K562 (cell line): ENCODE data around the gene FBLN2. TPM values are rescaled to one million over a fixed set of nuclear protein-coding genes. Genes with fewer than 3 reads are reported as not detected.
A peak's percentile ranks its signal among the peaks of the same experiment; 100 is the strongest.

Experiments
- AFF4 ChIP-seq: sonication (generic); formaldehyde crosslinking; IDR thresholded peaks from 2 replicates; pipeline ENCODE4 v1.8.0; 2023; ENCODE audit warnings: mild to moderate bottlenecking, missing genetic modification reagents
- BCOR ChIP-seq: fragments of 450-650 bp; IDR thresholded peaks from 2 replicates; pipeline ENCODE4 v1.6.1; 2016
- CBX1 ChIP-seq: sonication (generic); IDR thresholded peaks from 2 replicates; pipeline ENCODE4 v1.6.1; 2016; ENCODE audit warnings: antibody characterized with exemption, low read depth, mild to moderate bottlenecking
- E4F1 ChIP-seq: fragments of 250-450 bp; sonication (Bioruptor Pico); IDR thresholded peaks from 2 replicates; pipeline ENCODE4 v1.5.0; 2021; ENCODE audit warnings: mild to moderate bottlenecking, borderline replicate concordance
- ETS1 ChIP-seq: conservative IDR thresholded peaks from 2 replicates; pipeline ENCODE4 v1.6.1; 2011; ENCODE audit warnings: low read depth, mild to moderate bottlenecking, low read length; ENCODE audit not compliant: control insufficient read depth
- HOMEZ ChIP-seq: fragments of 250-450 bp; sonication (Bioruptor Pico); IDR thresholded peaks from 2 replicates; pipeline ENCODE4 v1.4.0; 2020; ENCODE audit warnings: mild to moderate bottlenecking, moderate library complexity
- MTA1 ChIP-seq: fragments of 450-650 bp; IDR thresholded peaks from 2 replicates; pipeline ENCODE4 v1.6.1; 2017; ENCODE audit warnings: borderline replicate concordance
- NCOA2 ChIP-seq, 2 experiments: fragments of 450-650 bp; IDR thresholded peaks; 2 replicates each; pipeline ENCODE4 v1.6.1; 2018; ENCODE audit warnings: mild to moderate bottlenecking in 2 of 2, moderate library complexity in 1 of 2; ENCODE audit not compliant: partially characterized antibody in 2 of 2
- NFIX ChIP-seq: fragments of 250-450 bp; sonication (Bioruptor Pico); IDR thresholded peaks from 2 replicates; pipeline ENCODE4 v1.4.0; 2020; ENCODE audit warnings: low read depth, mild to moderate bottlenecking, moderate library complexity
- NR2C2 ChIP-seq, 2 experiments: fragments of 200-800 bp in 1 of 2; sonication (Bioruptor generic) in 1 of 2; sonication (generic) in 1 of 2; formaldehyde crosslinking in 1 of 2; IDR thresholded peaks; 2 replicates each; pipeline versions ENCODE4 v1.6.1 to v1.8.0; 2016 to 2022; ENCODE audit warnings: mild to moderate bottlenecking in 1 of 2, missing compliant biosample characterization in 1 of 2, missing genetic modification characterization in 1 of 2, missing genetic modification reagents in 1 of 2
- POLR2G ChIP-seq: fragments of 200-400 bp; formaldehyde crosslinking; IDR thresholded peaks from 2 replicates; pipeline ENCODE4 v1.6.1; 2017; ENCODE audit warnings: low read depth, mild to moderate bottlenecking, antibody characterized with exemption, low read length, moderate library complexity
- POLR3A ChIP-seq: IDR thresholded peaks from 2 replicates; pipeline ENCODE4 v1.6.1; 2011; ENCODE audit warnings: borderline replicate concordance, mild to moderate bottlenecking, moderate library complexity; ENCODE audit not compliant: insufficient read length, insufficient read depth; ENCODE audit errors: extremely low read depth
- RBBP5 ChIP-seq: fragments of 200-600 bp; sonication (generic); IDR thresholded peaks from 2 replicates; pipeline ENCODE4 v1.6.1; 2012; ENCODE audit warnings: borderline replicate concordance, mild to moderate bottlenecking, low read length, control low read depth, inconsistent platforms; ENCODE audit not compliant: insufficient read depth, poor library complexity, severe bottlenecking
- SMAD3 ChIP-seq: fragments of 450-650 bp; formaldehyde crosslinking; conservative IDR thresholded peaks from 2 replicates; pipeline ENCODE4 v1.4.0; 2020; ENCODE audit warnings: mild to moderate bottlenecking
- TARDBP ChIP-seq: fragments of 450-650 bp; IDR thresholded peaks from 2 replicates; pipeline ENCODE4 v1.6.1; 2016
- TCF3 ChIP-seq: sonication (generic); formaldehyde crosslinking; IDR thresholded peaks from 2 replicates; pipeline ENCODE4 v1.4.0; 2020; ENCODE audit warnings: mild to moderate bottlenecking, missing genetic modification reagents
- ZNF408 ChIP-seq: fragments of 250-450 bp; sonication (Bioruptor Pico); IDR thresholded peaks from 2 replicates; pipeline ENCODE4 v1.4.0; 2020; ENCODE audit warnings: low read depth, mild to moderate bottlenecking, moderate library complexity
- polyA plus RNA-seq, 8 experiments: library from polyadenylated mRNA; depleted of rRNA in 4 of 8; stranded (reverse) in 5 of 8; unstranded in 3 of 8; fragments of >200 nt; fragmentation: Nextera tagmentation in 2 of 8; fragmentation: Illumina TruSeq in 1 of 8; extraction: Ambion mirVana in 2 of 8; extraction: Trizol in 1 of 8; gene quantifications; 2 replicates each; pipeline versions ENCODE4 v1.2.1 to v1.2.3, GENCODE V29; 2011 to 2014; ENCODE audit warnings: inconsistent platforms in 1 of 8, missing spikeins in 1 of 8
- total RNA-seq, 7 experiments: library from RNA; depleted of rRNA in 6 of 7; stranded (reverse); fragments of >200 nt in 6 of 7; fragmentation: Illumina TruSeq in 2 of 7; extraction: Trizol in 2 of 7; gene quantifications; 2 replicates each; pipeline versions ENCODE4 v1.2.1 to v1.2.3, GENCODE V29; 2011 to 2021; ENCODE audit warnings: low replicate concordance in 1 of 7

The FBLN2 gene
- total and polyA plus RNA-seq, 9 of the 15 experiments (the other 6 are each of a cell fraction or from before 2014, with no cell fraction given), result 0.03 to 0.10 (median 0.04) TPM; not detected in 6

- TF ChIP-seq SMAD3 (CRISPR knock-in tag) (0 out of 2 replicates have a peak, but pooled peaks have one; percentile 21), ETS1 (no peak), POLR2G (peak; percentile 80), AFF4 (CRISPR knock-in tag) (peak; percentile 92; the same call in 1 of the 2 replicates), CBX1 (peak; percentile 97), ZNF408 (no peak), NCOA2 (IDR thresholded peaks at IDR 0.05; ENCODE audit: partially characterized antibody in 2 of 2) (no peak), POLR3A (no peak), MTA1 (peak; percentile 50; the same call in 1 of the 2 replicates), NFIX (no peak), NR2C2 (CRISPR knock-in tag; IDR thresholded peaks at IDR 0.05) (peak; percentile 80), NR2C2 (tag; IDR thresholded peaks at IDR 0.05) (no peak; the same call in 1 of the 2 replicates), E4F1 (CRISPR knock-in tag) (no peak), TCF3 (CRISPR knock-in tag) (peak; percentile 65), RBBP5 (no peak), TARDBP (peak; percentile 98), HOMEZ (CRISPR knock-in tag) (no peak; the same call in none of the 2 replicates), BCOR (peak; percentile 100)
These were observed 101.5 kb downstream of the FBLN2 start (continued) for GRCh38 chr3:13650210-13651056.
